ENCODE data around the gene PRKRA. TPM values are rescaled to one million over a fixed set of nuclear protein-coding genes. Genes with fewer than 3 reads are reported as not detected.

The PRKRA gene
- total and polyA plus RNA-seq, 2 of the 13 experiments (the other 11 are each of a cell fraction or from before 2014, with no cell fraction given) = 53.1 to 74.7 TPM

GRCh38 chr2:178478439-178479274, 27.7 kb upstream of the PRKRA start, which contains the start of gene FKBP7 (continued):
- no peak for TF ChIP-seq CERS6 (CRISPR knock-in tag; IDR thresholded peaks at IDR 0.05)
- no peak for TF ChIP-seq ZNF549 (CRISPR knock-in tag; IDR thresholded peaks at IDR 0.05)
- no peak for TF ChIP-seq RFX5 (IDR thresholded peaks at IDR 0.05; ENCODE audit: low read depth, low read length)
- 0 out of 2 replicates have a peak, but pooled peaks have one; percentile 64 for TF ChIP-seq PRMT3 (CRISPR knock-in tag; IDR thresholded peaks at IDR 0.05; ENCODE audit: borderline replicate concordance, low read depth)
- TF ChIP-seq ZNF609 (CRISPR knock-in tag; IDR thresholded peaks at IDR 0.05; ENCODE audit: borderline replicate concordance) = peak; percentile 11; the same call in 1 of the 2 replicates
- TF ChIP-seq JUNB (CRISPR knock-in tag; IDR thresholded peaks at IDR 0.05; ENCODE audit: borderline replicate concordance) = no peak; the same call in 1 of the 2 replicates
- TF ChIP-seq MLXIP (CRISPR knock-in tag; IDR thresholded peaks at IDR 0.05; ENCODE audit: borderline replicate concordance) = peak; percentile 69; the same call in 1 of the 2 replicates
- TF ChIP-seq HOXD1 (CRISPR knock-in tag; IDR thresholded peaks at IDR 0.05) = no peak
- no peak for TF ChIP-seq POLR2AphosphoS2 (IDR thresholded peaks at IDR 0.05; ENCODE audit: low read depth, low read length)
- TF ChIP-seq SATB2 (CRISPR knock-in tag; IDR thresholded peaks at IDR 0.05) = no peak
- no peak for TF ChIP-seq SIN3B (IDR thresholded peaks at IDR 0.05; ENCODE audit: low read length)
- TF ChIP-seq ATM (IDR thresholded peaks at IDR 0.05; ENCODE audit: borderline replicate concordance) = no peak
- TF ChIP-seq NR2F6 (IDR thresholded peaks at IDR 0.05) = no peak
- TF ChIP-seq NR2F6 (CRISPR knock-in tag; IDR thresholded peaks at IDR 0.05) = 0 out of 2 replicates have a peak, but pooled peaks have one; percentile 15
- peak; percentile 13; the same call in 1 of the 2 replicates for TF ChIP-seq HOMEZ (CRISPR knock-in tag; IDR thresholded peaks at IDR 0.05; ENCODE audit: low read depth)
- TF ChIP-seq SP2 (CRISPR knock-in tag; IDR thresholded peaks at IDR 0.05) = no peak
- no peak for TF ChIP-seq ZNF816 (CRISPR knock-in tag; IDR thresholded peaks at IDR 0.05; ENCODE audit: borderline replicate concordance)
- TF ChIP-seq JUND (CRISPR knock-in tag; IDR thresholded peaks at IDR 0.05) = no peak
- TF ChIP-seq SRF (IDR thresholded peaks at IDR 0.05; ENCODE audit: low read depth, low read length) = 0 out of 2 replicates have a peak, but pooled peaks have one; percentile 31
